SJCRH30 (cell line): ENCODE data around the gene CGB8. TPM values are rescaled to one million over a fixed set of nuclear protein-coding genes. Genes with fewer than 3 reads are reported as not detected.
A peak's percentile ranks its signal among the peaks of the same experiment; 100 is the strongest.

ENCODE experiments used
- DNase-seq, 2 experiments: peaks; one replicate each; pipeline ENCODE4 v3.0.0-alpha.2; 2015 to 2020
- H3K27ac ChIP-seq: fragments of 250-450 bp; sonication (Bioruptor Pico); 2 replicates; pipeline ENCODE4 v1.5.1; 2020; ENCODE audit warnings: mild to moderate bottlenecking, moderate library complexity
- H3K27me3 ChIP-seq: fragments of 250-450 bp; sonication (Bioruptor Pico); 2 replicates; pipeline ENCODE4 v1.5.1; 2020; ENCODE audit warnings: mild to moderate bottlenecking, moderate library complexity
- H3K36me3 ChIP-seq: fragments of 250-450 bp; sonication (Bioruptor Pico); 2 replicates; pipeline ENCODE4 v1.5.1; 2020; ENCODE audit warnings: mild to moderate bottlenecking, moderate library complexity
- H3K4me1 ChIP-seq: fragments of 250-450 bp; sonication (Bioruptor Pico); 2 replicates; pipeline ENCODE4 v1.5.1; 2020; ENCODE audit warnings: mild to moderate bottlenecking, moderate library complexity
- H3K4me3 ChIP-seq: fragments of 250-450 bp; sonication (Bioruptor Pico); 2 replicates; pipeline ENCODE4 v1.5.1; 2020; ENCODE audit warnings: mild to moderate bottlenecking, moderate library complexity
- H3K9me3 ChIP-seq: fragments of 250-450 bp; sonication (Bioruptor Pico); replicated peaks from 2 replicates; pipeline ENCODE4 v1.5.1; 2020; ENCODE audit warnings: mild to moderate bottlenecking, moderate library complexity
- total RNA-seq: library from RNA; depleted of rRNA; stranded (reverse); fragments of >200 nt; shearing (Covaris generic); gene quantifications from 2 replicates; pipeline ENCODE4 v1.2.3, GENCODE V29; 2014

Gene CGB8
- total RNA-seq, 1 experiment from 2014 or later, result not detected

- Histone ChIP-seq H3K36me3 (no peaks in the 10 kb centered on the region), H3K27me3 (no peaks in the 10 kb centered on the region), H3K4me1 (no peaks in the 10 kb centered on the region), H3K4me3 (no peak overlapping the region), H3K27ac (no peak overlapping the region), H3K9me3 (no peaks in the 10 kb centered on the region)
- DNase-seq, result peak; percentile 73 to 75
These were observed 24.8 kb upstream of the CGB8 start for GRCh38 chr19:49073514-49074378.

GRCh38 chr19:49071860-49072547 is 23.1 kb upstream of the CGB8 start:
- no peak overlapping the region for H3K27ac ChIP-seq
- no peaks in the 10 kb centered on the region for H3K36me3 ChIP-seq
- H3K9me3 ChIP-seq, result no peaks in the 10 kb centered on the region
- H3K27me3 ChIP-seq, result no peaks in the 10 kb centered on the region
- H3K4me1 ChIP-seq, result no peaks in the 10 kb centered on the region
- no peak for DNase-seq
- no peak overlapping the region for H3K4me3 ChIP-seq

- Histone ChIP-seq H3K27me3 (peaks cover 7% of the 10 kb centered on the region), H3K9me3 (no peaks in the 10 kb centered on the region), H3K27ac (no peak overlapping the region), H3K4me1 (no peaks in the 10 kb centered on the region), H3K36me3 (no peaks in the 10 kb centered on the region), H3K4me3 (no peak overlapping the region)
- no peak for DNase-seq
These were observed 21.5 kb upstream of the CGB8 start for GRCh38 chr19:49070416-49070815.

DNA sequence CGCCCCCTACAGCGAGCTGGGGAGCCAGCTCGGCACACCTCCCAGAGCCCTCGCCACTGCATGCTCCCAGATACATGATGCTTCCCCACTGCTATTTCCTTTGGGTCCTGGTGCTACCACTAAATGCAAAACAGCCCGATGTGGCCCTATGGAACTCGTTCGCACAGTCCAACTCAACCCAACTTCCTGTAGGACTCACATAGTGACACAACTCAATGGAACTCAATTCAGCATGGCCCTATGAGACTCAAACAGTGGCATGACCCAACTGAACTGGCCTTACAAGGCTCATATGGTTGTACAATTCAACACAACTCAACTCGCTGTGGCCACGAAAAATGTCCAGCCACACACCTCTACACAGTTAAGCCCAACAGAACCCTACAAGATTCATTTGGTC is 20.1 kb upstream of the CGB8 start:
- H3K9me3 ChIP-seq, result no peaks in the 10 kb centered on the region
- no peaks in the 10 kb centered on the region for H3K4me1 ChIP-seq
- no peak overlapping the region for H3K27ac ChIP-seq
- H3K4me3 ChIP-seq, result no peak overlapping the region
- H3K36me3 ChIP-seq, result no peaks in the 10 kb centered on the region
- H3K27me3 ChIP-seq, result peaks cover 15% of the 10 kb centered on the region
- no peak for DNase-seq

GRCh38 chr19:49067554-49067953 is 18.6 kb upstream of the CGB8 start:
- Histone ChIP-seq H3K27me3 (peaks cover 27% of the 10 kb centered on the region), H3K4me1 (no peaks in the 10 kb centered on the region), H3K4me3 (no peak overlapping the region), H3K27ac (no peak overlapping the region), H3K36me3 (no peaks in the 10 kb centered on the region), H3K9me3 (no peaks in the 10 kb centered on the region)
- no peak for DNase-seq

DNA sequence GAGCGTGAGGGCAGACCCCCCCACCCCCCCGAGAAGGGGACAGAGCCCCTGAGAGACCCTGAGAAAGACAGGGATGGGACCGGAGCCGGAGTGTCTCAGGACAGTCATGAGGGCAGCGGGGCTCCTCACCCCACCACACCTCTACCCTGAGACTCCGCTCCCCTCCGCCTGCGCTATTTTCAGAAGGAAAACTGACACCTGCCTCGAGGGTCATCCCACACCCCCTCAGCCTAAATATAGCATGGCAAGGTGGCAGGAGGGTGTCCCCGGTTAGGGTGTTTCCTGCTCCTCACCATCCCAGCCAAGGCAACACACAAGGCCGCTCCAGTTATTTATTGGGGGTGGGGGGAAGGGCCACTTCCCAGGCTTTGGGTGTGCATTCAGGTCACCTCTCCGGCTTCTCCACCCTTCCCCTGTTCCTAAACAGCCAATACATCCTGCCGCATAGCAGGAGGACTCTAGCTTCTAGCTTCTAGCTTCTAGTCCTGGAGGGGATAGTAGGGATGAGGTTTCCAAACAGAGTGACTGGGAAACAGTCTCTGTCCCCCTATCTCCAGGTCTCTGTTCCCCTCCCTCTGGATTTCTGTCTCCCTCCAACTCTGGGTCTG is 17.1 kb upstream of the CGB8 start:
- Histone ChIP-seq H3K27me3 (peaks cover 27% of the 10 kb centered on the region), H3K27ac (no peak overlapping the region), H3K36me3 (no peaks in the 10 kb centered on the region), H3K4me1 (no peaks in the 10 kb centered on the region), H3K9me3 (no peaks in the 10 kb centered on the region), H3K4me3 (no peak overlapping the region)
- no peak for DNase-seq

DNA sequence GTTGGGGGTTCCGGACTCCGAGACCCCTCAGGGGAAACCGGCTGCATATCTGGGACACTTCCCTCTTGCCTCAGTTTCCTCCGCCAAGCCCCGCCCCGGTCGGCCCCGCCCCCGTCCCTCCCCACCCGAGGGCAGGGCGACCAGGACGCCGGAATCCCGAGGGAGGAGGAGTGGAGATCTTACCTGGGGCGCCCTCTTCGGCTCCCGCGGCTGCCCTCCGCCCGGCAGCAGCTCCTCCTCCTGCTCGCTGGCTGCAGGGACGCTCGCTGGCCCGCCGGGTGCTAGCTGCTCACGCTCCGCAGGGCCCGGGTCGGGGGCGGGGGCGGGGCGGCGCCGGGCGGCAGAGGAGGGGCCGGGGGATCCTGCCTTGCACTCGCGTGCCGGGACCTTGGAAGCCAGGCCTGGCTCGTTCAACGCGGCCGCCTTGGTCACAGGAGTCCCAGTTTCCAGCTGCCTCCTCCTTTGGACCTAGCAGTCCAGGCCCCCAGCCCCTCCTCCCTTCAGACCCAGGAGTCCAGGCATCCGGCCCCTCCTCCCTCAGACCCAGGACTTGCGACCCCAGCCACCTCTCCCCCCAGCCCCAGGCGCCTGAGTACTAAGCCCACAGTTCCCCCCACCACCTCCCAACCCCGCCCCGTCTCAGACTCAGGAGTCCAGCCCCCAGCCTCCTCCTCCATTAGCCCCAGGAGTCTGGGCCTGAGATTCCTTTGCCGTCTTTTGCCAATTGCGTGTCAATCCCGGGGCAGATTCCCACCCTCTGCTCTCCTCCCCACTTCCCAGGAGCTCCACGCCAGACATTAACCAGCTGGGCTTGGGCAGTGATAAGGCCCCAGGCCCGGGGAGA is 16.1 kb upstream of the CGB8 start, which contains the start of gene NTF4:
NTF4 (minus strand) TSS at position 51 of the 844 bp plus-strand sequence. CDS start 2,821 bp downstream, outside the sequence.
- Histone ChIP-seq H3K27ac (no peak within 1 kb of the TSS), H3K36me3 (no peaks in the 10 kb centered on the region), H3K9me3 (no peaks in the 10 kb centered on the region), H3K4me3 (no peak within 1 kb of the TSS), H3K27me3 (peaks cover 27% of the 10 kb centered on the region), H3K4me1 (no peaks in the 10 kb centered on the region)
- DNase-seq, result peak; percentile 42 to 45

- peaks cover 27% of the 10 kb centered on the region for H3K27me3 ChIP-seq
These were observed 15.2 kb upstream of the CGB8 start for GRCh38 chr19:49064029-49064629.

GRCh38 chr19:49061445-49061844 is 12.5 kb upstream of the CGB8 start:
- H3K27ac ChIP-seq, result no peak overlapping the region
- peaks cover 27% of the 10 kb centered on the region for H3K27me3 ChIP-seq
- no peaks in the 10 kb centered on the region for H3K36me3 ChIP-seq
- no peak overlapping the region for H3K4me3 ChIP-seq
- no peaks in the 10 kb centered on the region for H3K9me3 ChIP-seq
- no peaks in the 10 kb centered on the region for H3K4me1 ChIP-seq
- DNase-seq, result no peak

More at GRCh38 chr19:49064029-49064629, 15.2 kb upstream of the CGB8 start:
- H3K9me3 ChIP-seq, result no peaks in the 10 kb centered on the region
- no peak overlapping the region for H3K4me3 ChIP-seq
- no peak overlapping the region for H3K27ac ChIP-seq
- no peaks in the 10 kb centered on the region for H3K36me3 ChIP-seq
- DNase-seq, result no peak
- H3K4me1 ChIP-seq, result no peaks in the 10 kb centered on the region

DNA sequence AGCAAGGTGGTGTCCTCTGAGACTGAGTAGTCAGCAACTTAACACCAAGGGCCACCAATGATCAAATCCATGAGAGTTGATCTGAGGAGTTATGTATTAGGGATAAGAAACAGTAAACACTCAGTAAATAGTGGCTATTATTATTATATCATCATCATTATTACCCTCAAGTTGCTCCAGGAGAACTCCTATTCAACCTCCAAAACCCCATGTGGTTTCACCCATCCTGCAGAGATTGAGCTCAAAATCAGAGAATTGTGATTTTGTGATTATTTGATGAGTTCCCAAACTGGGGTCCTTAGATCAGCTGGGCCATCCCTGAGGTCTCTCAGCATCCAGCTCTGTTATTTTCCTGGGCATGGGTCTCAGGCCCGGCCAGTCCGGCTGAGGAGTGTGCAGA is 12.1 kb upstream of the CGB8 start:
- Histone ChIP-seq H3K27ac (no peak overlapping the region), H3K27me3 (peaks cover 24% of the 10 kb centered on the region), H3K36me3 (no peaks in the 10 kb centered on the region), H3K4me3 (no peak overlapping the region), H3K4me1 (no peaks in the 10 kb centered on the region), H3K9me3 (no peaks in the 10 kb centered on the region)
- no peak for DNase-seq

DNA sequence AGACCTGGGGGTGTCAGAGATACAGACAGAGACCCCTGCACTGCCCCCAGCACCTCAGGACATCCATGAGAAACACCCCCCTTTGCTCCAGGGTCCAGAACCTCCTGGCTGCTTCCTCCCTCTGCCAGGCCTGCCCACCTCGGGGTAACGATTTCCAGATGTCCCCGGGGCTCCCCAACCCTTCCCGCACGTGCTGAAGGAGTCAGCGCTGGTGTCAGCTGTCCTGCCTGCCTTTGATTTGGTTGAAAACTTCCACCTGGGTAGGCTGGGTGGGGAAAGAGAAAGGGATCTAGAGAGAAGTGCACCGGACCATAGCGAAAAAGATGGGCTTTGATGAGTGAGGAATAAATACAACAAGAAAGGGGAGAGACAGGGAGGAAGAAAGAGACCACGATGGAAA is 10.1 kb upstream of the CGB8 start:
- Histone ChIP-seq H3K9me3 (no peaks in the 10 kb centered on the region), H3K27me3 (peaks cover 12% of the 10 kb centered on the region), H3K4me1 (no peaks in the 10 kb centered on the region), H3K27ac (no peak overlapping the region), H3K36me3 (no peaks in the 10 kb centered on the region), H3K4me3 (no peak overlapping the region)
- no peak for DNase-seq

GRCh38 chr19:49058562-49058961 is 9.7 kb upstream of the CGB8 start:
- Histone ChIP-seq H3K36me3 (no peaks in the 10 kb centered on the region), H3K27ac (no peak overlapping the region), H3K4me1 (no peaks in the 10 kb centered on the region), H3K27me3 (peaks cover 7% of the 10 kb centered on the region), H3K4me3 (no peak overlapping the region), H3K9me3 (no peaks in the 10 kb centered on the region)
- DNase-seq, result no peak

DNA sequence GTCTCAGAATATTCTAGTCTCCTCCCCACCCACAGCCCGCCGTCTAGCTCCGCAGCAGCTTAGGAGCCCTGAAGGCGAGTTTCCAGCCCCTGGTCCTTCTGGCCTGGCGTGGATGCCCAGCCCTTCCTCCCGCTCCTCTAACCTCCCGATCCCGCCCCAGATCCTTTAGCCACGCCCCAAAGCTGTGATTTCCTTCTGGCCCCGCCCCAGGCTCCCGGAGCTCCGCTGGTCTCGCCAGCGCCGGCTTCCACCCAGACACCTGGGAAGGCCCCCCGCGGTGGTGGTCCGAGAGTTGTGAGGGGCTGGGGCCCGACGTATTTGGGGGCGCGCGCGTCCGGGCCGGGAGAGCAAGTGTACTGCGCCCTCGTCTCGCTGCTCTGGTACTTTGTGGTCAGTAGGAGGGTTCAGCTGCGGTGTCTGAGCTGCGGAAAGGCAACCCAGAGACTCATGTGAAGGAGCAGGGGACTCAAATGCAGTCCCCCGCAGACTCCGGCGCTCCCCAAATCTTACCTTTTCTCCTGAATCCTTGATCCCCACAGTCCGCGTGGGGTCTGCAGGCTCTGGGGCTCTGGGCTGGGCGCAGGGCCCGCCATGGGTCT is 8.8 kb upstream of the CGB8 start, which contains the start of gene CGB7:
CGB7 (minus strand) TSS at position 114 of the 599 bp plus-strand sequence. CDS start 2,374 bp downstream, outside the sequence.
- Histone ChIP-seq H3K4me1 (no peaks in the 10 kb centered on the region), H3K4me3 (no peak within 1 kb of the TSS), H3K36me3 (no peaks in the 10 kb centered on the region), H3K27ac (no peak within 1 kb of the TSS), H3K27me3 (peaks cover 1% of the 10 kb centered on the region; the same call in 1 of the 2 replicates), H3K9me3 (no peaks in the 10 kb centered on the region)
- no peak for DNase-seq
